Calu3 (cell line): ENCODE data around the gene AVPI1. TPM values are rescaled to one million over a fixed set of nuclear protein-coding genes. Genes with fewer than 3 reads are reported as not detected.
A peak's percentile ranks its signal among the peaks of the same experiment; 100 is the strongest.

Experiments used
- BruUV-seq: library from RNA; stranded (reverse); fragments of 400-500 nt; replicated peaks from 2 replicates; lab custom pipeline; 2021; lab: Mats Ljungman, UMichigan
- CTCF ChIA-PET: fragments of 300-600 bp; sonication (Branson Sonifier 250); formaldehyde crosslinking; loops from one replicate; lab custom pipeline; 2022; ENCODE audit warnings: antibody characterized with exemption; lab: Charles Lee
- DNase-seq: peaks from one replicate; pipeline ENCODE4 v3.0.0; 2022
- H3K27ac Mint-ChIP-seq: one replicate; pipeline ENCODE4 v1.8.0; 2022; ENCODE audit warnings: mixed read lengths; ENCODE audit not compliant: unreplicated experiment
- H3K27me3 Mint-ChIP-seq: one replicate; pipeline ENCODE4 v1.8.0; 2022; ENCODE audit warnings: mixed read lengths; ENCODE audit not compliant: unreplicated experiment
- H3K36me3 Mint-ChIP-seq: one replicate; pipeline ENCODE4 v1.8.0; 2022; ENCODE audit warnings: mild to moderate bottlenecking, moderate library complexity, mixed read lengths; ENCODE audit not compliant: insufficient read depth, unreplicated experiment
- H3K4me1 Mint-ChIP-seq: one replicate; pipeline ENCODE4 v1.8.0; 2022; ENCODE audit warnings: mild to moderate bottlenecking, low read depth, mixed read lengths; ENCODE audit not compliant: unreplicated experiment
- H3K4me3 Mint-ChIP-seq: one replicate; pipeline ENCODE4 v1.8.0; 2022; ENCODE audit warnings: mild to moderate bottlenecking, low read depth, moderate library complexity, mixed read lengths; ENCODE audit not compliant: unreplicated experiment
- H3K9me3 Mint-ChIP-seq: one replicate; pipeline ENCODE4 v1.8.0; 2022; ENCODE audit warnings: low read depth, mixed read lengths; ENCODE audit not compliant: unreplicated experiment
- intact Hi-C: fragments of 100-400 bp; cut with micrococcal nuclease; formaldehyde crosslinking; loops from one replicate; pipeline ENCODE4 v1.10.0; 2022; ENCODE audit not compliant: unreplicated experiment
- total RNA-seq: library from RNA; stranded (reverse); gene quantifications from 2 replicates; pipeline ENCODE4 v1.2.3, GENCODE V29; 2022
- TF ChIP-seq, protein P1 (sequence below): fragments of 200-600 bp; IDR thresholded peaks from one replicate; pipeline ENCODE4 v1.8.0; 2022; ENCODE audit warnings: antibody characterized with exemption; ENCODE audit not compliant: unreplicated experiment

AVPI1 gene
- total RNA-seq, 1 experiment from 2014 or later, result 16.9 TPM

DNA sequence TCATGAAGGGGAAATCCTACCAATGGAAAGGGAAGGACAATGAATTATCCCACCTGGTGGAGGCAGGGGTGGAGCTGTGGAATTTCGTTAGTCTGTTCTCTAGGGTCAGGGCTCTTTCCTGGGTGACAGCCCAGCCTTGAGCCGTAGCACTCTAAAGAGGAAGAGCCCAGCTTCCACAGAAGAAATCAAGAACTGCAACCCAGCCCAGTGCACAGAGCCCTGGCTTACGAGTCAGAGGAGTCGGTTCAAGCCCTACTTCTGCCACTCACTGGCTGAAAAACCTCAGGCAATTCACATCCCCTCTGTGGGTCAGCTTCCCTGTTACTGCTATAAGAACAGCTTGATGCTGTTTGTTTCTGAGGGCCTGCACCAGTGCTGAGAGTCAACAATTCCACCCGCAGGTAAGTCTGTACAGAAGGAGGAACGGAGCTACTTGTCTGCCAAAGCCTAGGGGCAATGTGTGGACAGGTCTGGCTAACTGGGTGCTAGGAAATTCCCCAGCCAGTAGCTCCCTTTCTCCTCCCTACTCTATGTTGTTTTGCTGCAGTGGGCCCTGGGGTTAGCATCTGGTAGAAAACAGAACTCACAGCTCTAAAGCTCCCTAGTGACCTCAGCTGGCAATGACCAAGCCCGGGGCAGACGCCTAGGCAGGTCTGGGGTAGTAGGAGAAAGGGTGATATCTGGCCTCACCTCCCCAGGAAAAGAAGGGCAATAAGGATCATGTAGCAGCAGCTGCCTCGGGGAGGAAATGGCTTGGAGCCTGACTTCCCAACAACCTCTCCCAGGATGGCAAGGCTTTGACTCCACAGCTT is 3.3 kb downstream of the AVPI1 start:
- peak overlapping the region; percentile 73 for H3K4me3 Mint-ChIP-seq

DNA sequence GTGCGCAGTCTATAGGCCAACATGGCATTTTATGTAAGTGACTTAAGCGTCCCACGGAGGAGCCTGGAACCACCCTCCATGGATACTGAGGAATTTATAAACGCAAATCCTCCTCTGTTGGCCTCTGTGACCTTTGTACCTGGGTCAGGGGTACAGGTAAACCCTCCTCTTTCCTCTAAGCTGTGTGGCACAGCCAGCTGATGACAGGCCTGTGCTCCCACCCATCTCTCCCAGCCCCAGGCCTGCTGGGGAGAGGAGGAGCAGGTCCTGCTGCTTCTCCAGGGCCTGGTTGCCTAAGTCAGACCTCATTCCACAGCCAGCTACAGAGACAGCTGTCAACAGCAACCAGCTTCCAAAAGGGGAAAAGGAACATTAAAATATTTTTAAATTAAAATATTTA is 5.0 kb downstream of the AVPI1 start:
- H3K4me3 Mint-ChIP-seq, result no peak overlapping the region
- DNase-seq, result no peak
- H3K9me3 Mint-ChIP-seq, result no peaks in the 10 kb centered on the region
- no TSS peak for BruUV-seq
- peaks cover 9% of the 10 kb centered on the region for H3K4me1 Mint-ChIP-seq
- H3K27ac Mint-ChIP-seq, result peak overlapping the region; percentile 46
- CTCF ChIA-PET, result interaction anchor here (0.5 to 0.7 kb wide), 2 partner anchors 43 to 1072 kb away, joined by 4 read pairs; no protein-coding TSS in a partner anchor
- no peaks in the 10 kb centered on the region for H3K27me3 Mint-ChIP-seq
- H3K36me3 Mint-ChIP-seq, result peaks cover 31% of the 10 kb centered on the region
- intact Hi-C loops, result no loop called here
- TF ChIP-seq, protein P1, sequence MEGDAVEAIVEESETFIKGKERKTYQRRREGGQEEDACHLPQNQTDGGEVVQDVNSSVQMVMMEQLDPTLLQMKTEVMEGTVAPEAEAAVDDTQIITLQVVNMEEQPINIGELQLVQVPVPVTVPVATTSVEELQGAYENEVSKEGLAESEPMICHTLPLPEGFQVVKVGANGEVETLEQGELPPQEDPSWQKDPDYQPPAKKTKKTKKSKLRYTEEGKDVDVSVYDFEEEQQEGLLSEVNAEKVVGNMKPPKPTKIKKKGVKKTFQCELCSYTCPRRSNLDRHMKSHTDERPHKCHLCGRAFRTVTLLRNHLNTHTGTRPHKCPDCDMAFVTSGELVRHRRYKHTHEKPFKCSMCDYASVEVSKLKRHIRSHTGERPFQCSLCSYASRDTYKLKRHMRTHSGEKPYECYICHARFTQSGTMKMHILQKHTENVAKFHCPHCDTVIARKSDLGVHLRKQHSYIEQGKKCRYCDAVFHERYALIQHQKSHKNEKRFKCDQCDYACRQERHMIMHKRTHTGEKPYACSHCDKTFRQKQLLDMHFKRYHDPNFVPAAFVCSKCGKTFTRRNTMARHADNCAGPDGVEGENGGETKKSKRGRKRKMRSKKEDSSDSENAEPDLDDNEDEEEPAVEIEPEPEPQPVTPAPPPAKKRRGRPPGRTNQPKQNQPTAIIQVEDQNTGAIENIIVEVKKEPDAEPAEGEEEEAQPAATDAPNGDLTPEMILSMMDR, result no peak

More for the DNA sequence above, 3.3 kb downstream of the AVPI1 start:
- Mint-ChIP-seq H3K27ac (peak overlapping the region; percentile 44), H3K27me3 (no peaks in the 10 kb centered on the region), H3K36me3 (peaks cover 27% of the 10 kb centered on the region), H3K4me1 (peaks cover 22% of the 10 kb centered on the region), H3K9me3 (no peaks in the 10 kb centered on the region)
- peak; percentile 20 for DNase-seq
- no TSS peak for BruUV-seq
- CTCF ChIA-PET, result interaction anchor here (1.1 to 2.2 kb wide), 3 partner anchors 10 to 30 kb away, joined by 3 to 9 read pairs (median 7); partner anchors contain the start of gene MARVELD1
- intact Hi-C loops, result no loop called here
- TF ChIP-seq, protein P1, result no peak

DNA sequence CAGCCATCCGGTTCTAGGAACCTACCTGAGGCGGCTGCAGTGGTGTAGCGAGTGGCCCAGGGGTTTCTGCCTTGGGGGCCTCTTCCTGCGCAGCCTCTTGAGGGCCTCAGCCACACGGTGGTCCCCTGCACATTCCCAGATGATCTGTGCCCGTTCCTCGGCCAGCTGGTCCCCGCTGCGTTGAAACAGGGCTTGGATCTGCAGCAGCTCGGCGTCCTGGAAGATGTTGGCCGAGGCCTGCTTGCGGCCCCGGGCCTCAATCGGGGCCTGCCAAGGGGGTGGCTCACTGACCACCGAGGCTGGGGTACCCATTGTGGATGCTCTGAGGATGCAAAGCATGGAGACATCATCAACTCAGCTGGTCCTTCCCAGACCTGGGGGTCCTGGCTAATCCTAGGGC is 7.4 kb downstream of the AVPI1 start:
- no peak for DNase-seq
- Mint-ChIP-seq H3K4me1 (peaks cover 9% of the 10 kb centered on the region), H3K27me3 (no peaks in the 10 kb centered on the region), H3K4me3 (no peak overlapping the region), H3K9me3 (no peaks in the 10 kb centered on the region), H3K27ac (no peak overlapping the region), H3K36me3 (peaks cover 31% of the 10 kb centered on the region)
- BruUV-seq, result no TSS peak
- TF ChIP-seq, protein P1, result no peak
- CTCF ChIA-PET, result interaction anchor here (0.7 kb wide), 1 partner anchor 605 kb away, joined by 5 read pairs; no protein-coding TSS in a partner anchor
- intact Hi-C loops, result loop anchor here (5.0 kb wide), 1 partner anchor 38 kb away; no protein-coding TSS in a partner anchor

GRCh38 chr10:97676770-97677581 is 10.1 kb downstream of the AVPI1 start:
- TF ChIP-seq, protein P1, result peak; percentile 79
- CTCF ChIA-PET, result interaction anchor here (0.6 to 1.3 kb wide), 8 partner anchors 8 to 57 kb away, joined by 3 to 6 read pairs (median 4); partner anchors contain the start of gene AVPI1
- Mint-ChIP-seq H3K27ac (no peak overlapping the region), H3K9me3 (no peaks in the 10 kb centered on the region), H3K27me3 (no peaks in the 10 kb centered on the region), H3K4me1 (no peaks in the 10 kb centered on the region), H3K4me3 (no peak overlapping the region), H3K36me3 (peaks cover 34% of the 10 kb centered on the region)
- intact Hi-C loops, result loop anchor here (1.0 to 5.0 kb wide), 2 partner anchors 40 to 54 kb away; no protein-coding TSS in a partner anchor
- no TSS peak for BruUV-seq
- DNase-seq, result peak; percentile 49
